Liver (tissue), 9 donors: Measurements from ENCODE around the gene ADCY9. TPM values are rescaled to one million over a fixed set of nuclear protein-coding genes. Genes with fewer than 3 reads are reported as not detected.

Experiments
- DNase-seq: peaks from one replicate; pipeline ENCODE4 v3.0.0-alpha.2; 2017; ENCODE audit warnings: low spot score
- H3K27ac ChIP-seq, 2 donors: one replicate each; pipeline ENCODE4 v1.7.0; 2013; ENCODE audit warnings: inconsistent platforms in 2 of 2, low read length in 2 of 2, control low read depth in 1 of 2, low read depth in 1 of 2, mild to moderate bottlenecking in 1 of 2
- H3K27me3 ChIP-seq, 4 donors: one replicate each; pipeline versions ENCODE4 v1.6.1 to v1.7.0; 2013; ENCODE audit warnings: low read length in 3 of 4, inconsistent platforms in 1 of 4, mild to moderate bottlenecking in 1 of 4, moderate library complexity in 1 of 4; ENCODE audit not compliant: control insufficient read depth in 4 of 4, insufficient read depth in 4 of 4
- H3K36me3 ChIP-seq, 4 donors: one replicate each; pipeline versions ENCODE4 v1.6.1 to v1.7.0; 2013; ENCODE audit warnings: low read length in 3 of 4, mild to moderate bottlenecking in 3 of 4, low read depth in 1 of 4, moderate library complexity in 1 of 4; ENCODE audit not compliant: control insufficient read depth in 4 of 4, insufficient read depth in 3 of 4
- H3K4me1 ChIP-seq, 4 donors: one replicate each; pipeline versions ENCODE4 v1.6.1 to v1.7.0; 2013; ENCODE audit warnings: low read length in 3 of 4, mild to moderate bottlenecking in 3 of 4, moderate library complexity in 1 of 4; ENCODE audit not compliant: control insufficient read depth in 4 of 4, insufficient read depth in 4 of 4
- H3K4me3 ChIP-seq, 3 donors: one replicate each; pipeline versions ENCODE4 v1.6.1 to v1.7.0; 2013; ENCODE audit warnings: low read length in 3 of 3, control low read depth in 1 of 3, low read depth in 1 of 3, mild to moderate bottlenecking in 1 of 3
- H3K9ac ChIP-seq, 2 donors: one replicate each; pipeline ENCODE4 v1.7.0; 2013; ENCODE audit warnings: low read length in 2 of 2, mild to moderate bottlenecking in 2 of 2, moderate library complexity in 2 of 2, control low read depth in 1 of 2, low read depth in 1 of 2
- H3K9me3 ChIP-seq, 4 donors: one replicate each; pipeline versions ENCODE4 v1.6.1 to v1.7.0; 2013; ENCODE audit warnings: low read length in 3 of 4; ENCODE audit not compliant: control insufficient read depth in 4 of 4
- FOXA2 ChIP-seq: IDR thresholded peaks from 2 replicates; pipeline ENCODE4 v1.6.1; 2016; ENCODE audit warnings: antibody characterized with exemption
- GABPA ChIP-seq, 2 donors: IDR thresholded peaks in 1 of 2; conservative IDR thresholded peaks in 1 of 2; 2 replicates each; pipeline ENCODE4 v1.6.1; 2016; ENCODE audit warnings: antibody characterized with exemption in 2 of 2, mild to moderate bottlenecking in 1 of 2, moderate library complexity in 1 of 2
- HNF4G ChIP-seq: IDR thresholded peaks from 2 replicates; pipeline ENCODE4 v1.6.1; 2016; ENCODE audit warnings: antibody characterized with exemption
- JUND ChIP-seq, 2 donors: IDR thresholded peaks; 2 replicates each; pipeline ENCODE4 v1.6.1; 2016; ENCODE audit warnings: antibody characterized with exemption in 2 of 2
- REST ChIP-seq: IDR thresholded peaks from 2 replicates; pipeline ENCODE4 v1.6.1; 2016; ENCODE audit warnings: antibody characterized with exemption, mild to moderate bottlenecking
- RXRA ChIP-seq, 2 donors: IDR thresholded peaks; 2 replicates each; pipeline ENCODE4 v1.6.1; 2017 to 2018; ENCODE audit warnings: antibody characterized with exemption in 2 of 2, mild to moderate bottlenecking in 1 of 2
- TAF1 ChIP-seq: conservative IDR thresholded peaks from 2 replicates; pipeline ENCODE4 v1.6.1; 2016; ENCODE audit warnings: antibody characterized with exemption, mild to moderate bottlenecking
- WGBS: extraction: QIAGEN DNeasy Blood & Tissue Kit; methylation state at CpG from one replicate; pipeline ENCODE4 v1.1.7; 2013; 5-methylcytosine and 5-hydroxymethylcytosine counted together
- polyA plus RNA-seq, 2 donors: library from polyadenylated mRNA; stranded (reverse) in 1 of 2; unstranded in 1 of 2; fragments of 200-250 nt in 1 of 2; fragments of >200 nt in 1 of 2; fragmentation: Nextera tagmentation in 1 of 2; extraction: Ambion mirVana in 1 of 2; gene quantifications; one replicate each; pipeline versions ENCODE4 v1.2.1 to v1.2.3, GENCODE V29; 2013 to 2015
- total RNA-seq, 2 donors: library from RNA; depleted of rRNA; stranded (reverse); fragments of >200 nt; gene quantifications; one replicate each; pipeline ENCODE4 v1.2.3, GENCODE V29; 2014
- TF ChIP-seq, protein P1 (sequence below): IDR thresholded peaks from 2 replicates; pipeline ENCODE4 v1.6.1; 2016; ENCODE audit warnings: antibody characterized with exemption
- donor health status: healthy.
- donor health status: healthy.
- donor health status: healthy.
- donor health status: healthy.
- donor health status: healthy.

The ADCY9 gene
- total and polyA plus RNA-seq, 4 donors = 3.6 to 25.1 (median 11.0) TPM

GRCh38 chr16:3965781-3966582 lies 150.3 kb downstream of the ADCY9 start:
- no peak for TF ChIP-seq RXRA (IDR thresholded peaks at IDR 0.05)
- H3K36me3 ChIP-seq = peaks cover 2 to 16% (median 5%) of the 10 kb centered on the region in 4 donors
- H3K4me3 ChIP-seq = no peak overlapping the region
- H3K9me3 ChIP-seq = no peaks in the 10 kb centered on the region
- 97% methylated on average over 50 of the region's 50 CpGs for WGBS
- no peaks in the 10 kb centered on the region for H3K27me3 ChIP-seq
- H3K27ac ChIP-seq = no peak overlapping the region
- no peak overlapping the region for H3K9ac ChIP-seq
- no peak for DNase-seq
- peaks cover 0 to 5% (median under 1%) of the 10 kb centered on the region in 4 donors for H3K4me1 ChIP-seq

DNA sequence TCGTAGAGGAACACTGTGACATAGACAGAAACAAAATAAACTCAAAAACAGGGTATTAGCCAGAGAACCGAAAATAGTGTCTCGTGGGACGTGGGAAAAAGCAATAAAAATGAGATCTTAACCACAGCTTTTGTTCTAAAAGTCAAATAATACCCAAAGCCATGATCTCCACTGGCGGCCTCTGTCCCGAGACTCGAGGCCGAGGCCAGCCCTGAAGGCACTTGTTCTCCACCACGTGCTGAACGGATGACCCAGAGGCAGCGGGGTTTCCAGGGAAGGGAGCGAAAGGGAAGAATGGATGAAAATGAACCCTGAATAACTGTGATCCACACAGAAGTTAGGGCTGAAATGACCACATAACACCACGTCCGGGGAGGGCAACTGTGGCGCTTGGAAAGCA lies 150.9 kb downstream of the ADCY9 start:
- DNase-seq = no peak
- 95% methylated on average over 15 of the region's 15 CpGs for WGBS
- peaks cover 0 to 5% (median 1%) of the 10 kb centered on the region in 4 donors for H3K4me1 ChIP-seq
- H3K36me3 ChIP-seq = peaks cover 2 to 16% (median 5%) of the 10 kb centered on the region in 4 donors
- H3K9me3 ChIP-seq = no peaks in the 10 kb centered on the region
- H3K27me3 ChIP-seq = no peaks in the 10 kb centered on the region
- TF ChIP-seq FOXA2 (no peak), JUND (IDR thresholded peaks at IDR 0.05) (no peak), TAF1 (no peak), REST (no peak), GABPA (IDR thresholded peaks at IDR 0.05 in 1 of 2, conservative IDR thresholded peaks at IDR 0.05 in 1 of 2) (no peak)
- TF ChIP-seq, protein P1, sequence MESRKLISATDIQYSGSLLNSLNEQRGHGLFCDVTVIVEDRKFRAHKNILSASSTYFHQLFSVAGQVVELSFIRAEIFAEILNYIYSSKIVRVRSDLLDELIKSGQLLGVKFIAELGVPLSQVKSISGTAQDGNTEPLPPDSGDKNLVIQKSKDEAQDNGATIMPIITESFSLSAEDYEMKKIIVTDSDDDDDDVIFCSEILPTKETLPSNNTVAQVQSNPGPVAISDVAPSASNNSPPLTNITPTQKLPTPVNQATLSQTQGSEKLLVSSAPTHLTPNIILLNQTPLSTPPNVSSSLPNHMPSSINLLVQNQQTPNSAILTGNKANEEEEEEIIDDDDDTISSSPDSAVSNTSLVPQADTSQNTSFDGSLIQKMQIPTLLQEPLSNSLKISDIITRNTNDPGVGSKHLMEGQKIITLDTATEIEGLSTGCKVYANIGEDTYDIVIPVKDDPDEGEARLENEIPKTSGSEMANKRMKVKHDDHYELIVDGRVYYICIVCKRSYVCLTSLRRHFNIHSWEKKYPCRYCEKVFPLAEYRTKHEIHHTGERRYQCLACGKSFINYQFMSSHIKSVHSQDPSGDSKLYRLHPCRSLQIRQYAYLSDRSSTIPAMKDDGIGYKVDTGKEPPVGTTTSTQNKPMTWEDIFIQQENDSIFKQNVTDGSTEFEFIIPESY = no peak
- H3K9ac ChIP-seq = no peak overlapping the region
- no peak overlapping the region for H3K27ac ChIP-seq
- no peak overlapping the region for H3K4me3 ChIP-seq

- H3K9me3 ChIP-seq = no peaks in the 10 kb centered on the region
- H3K27me3 ChIP-seq = no peaks in the 10 kb centered on the region
- no peak for DNase-seq
- no peak overlapping the region for H3K4me3 ChIP-seq
- peaks cover 0 to 5% (median 1%) of the 10 kb centered on the region in 4 donors for H3K4me1 ChIP-seq
- H3K9ac ChIP-seq = no peak overlapping the region
- H3K36me3 ChIP-seq = peaks cover 2 to 16% (median 5%) of the 10 kb centered on the region in 4 donors
- no peak overlapping the region for H3K27ac ChIP-seq
- WGBS = 96% methylated on average over 28 of the region's 28 CpGs
- no peak for TF ChIP-seq FOXA2
- TF ChIP-seq HNF4G = no peak
Measured at GRCh38 chr16:3964686-3965290, 151.5 kb downstream of the ADCY9 start.
